Hypothalamus (tissue), 51 donors: ENCODE measurements around the gene SLC25A23.
"Not testable (repeated sequence)": the region's sequence is repeated elsewhere in the genome, so short reads cannot be mapped to it uniquely, and the experiment has no call there.

Experiments
- DNase-seq, 51 donors: peaks; one replicate each; lab custom pipeline; 2025; lab: John Stamatoyannopoulos, UW

The SLC25A23 gene

GRCh38 chr19:6458695-6459261, 814 bp downstream of the SLC25A23 start:
- DNase-seq: peak in 2 of 51 donors; percentile 2 to 6

GRCh38 chr19:6457958-6458694, 1.5 kb downstream of the SLC25A23 start:
- no peak for DNase-seq

DNA sequence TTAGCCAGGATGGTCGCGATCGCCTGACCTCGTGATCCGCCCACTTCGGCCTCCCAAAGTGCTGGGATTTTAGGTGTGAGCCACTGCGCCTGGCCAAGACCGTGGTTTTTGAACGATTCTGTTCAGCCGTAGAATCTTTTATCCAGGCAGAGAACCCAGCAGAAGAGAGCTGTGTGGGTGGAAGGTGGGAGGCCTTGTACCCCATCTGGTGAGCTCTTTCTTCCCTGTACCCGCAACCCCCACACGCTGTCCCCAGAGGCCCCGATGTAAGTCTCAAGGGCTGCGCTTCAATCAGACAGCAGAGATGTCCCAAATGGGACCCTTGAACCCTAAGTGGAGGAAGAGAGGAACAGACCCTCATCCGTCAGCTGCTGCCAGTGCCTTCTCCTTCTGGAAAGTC, 3.7 kb downstream of the SLC25A23 start:
- DNase-seq: no peak

DNA sequence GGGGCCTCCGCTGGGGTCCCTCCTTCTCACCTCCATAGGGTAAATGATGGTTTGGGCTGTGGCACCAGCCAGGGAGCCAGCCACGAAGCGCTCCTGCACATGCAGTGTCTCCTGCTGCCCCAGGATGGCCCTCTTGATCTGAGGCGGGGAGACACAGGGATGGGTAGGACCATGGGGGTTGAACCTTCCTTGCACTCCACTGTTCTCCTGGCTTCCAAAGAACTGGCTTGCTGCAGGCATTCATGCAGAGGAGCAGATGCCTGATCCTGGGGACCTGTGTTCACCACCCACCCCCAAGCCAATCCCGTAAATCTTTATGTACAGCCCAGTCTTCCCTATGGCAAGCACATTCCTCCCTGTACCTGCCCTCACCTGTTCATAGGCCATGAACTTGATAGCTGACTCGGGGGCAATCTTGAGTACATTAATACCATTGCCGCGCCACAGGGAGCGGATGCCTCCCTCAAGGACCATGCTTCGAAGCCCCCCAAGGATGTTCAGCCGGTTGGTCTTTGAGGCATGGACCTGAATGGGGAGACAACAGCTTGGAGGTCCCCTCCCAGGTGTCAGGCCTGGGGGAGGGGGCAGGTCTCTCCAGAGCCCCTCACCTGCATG, 5.5 kb downstream of the SLC25A23 start:
- no peak for DNase-seq

- DNase-seq: no peak
Observed at GRCh38 chr19:6452899-6453298, 6.7 kb downstream of the SLC25A23 start.

GRCh38 chr19:6452223-6452614, 7.4 kb downstream of the SLC25A23 start:
- DNase-seq: no peak

DNA sequence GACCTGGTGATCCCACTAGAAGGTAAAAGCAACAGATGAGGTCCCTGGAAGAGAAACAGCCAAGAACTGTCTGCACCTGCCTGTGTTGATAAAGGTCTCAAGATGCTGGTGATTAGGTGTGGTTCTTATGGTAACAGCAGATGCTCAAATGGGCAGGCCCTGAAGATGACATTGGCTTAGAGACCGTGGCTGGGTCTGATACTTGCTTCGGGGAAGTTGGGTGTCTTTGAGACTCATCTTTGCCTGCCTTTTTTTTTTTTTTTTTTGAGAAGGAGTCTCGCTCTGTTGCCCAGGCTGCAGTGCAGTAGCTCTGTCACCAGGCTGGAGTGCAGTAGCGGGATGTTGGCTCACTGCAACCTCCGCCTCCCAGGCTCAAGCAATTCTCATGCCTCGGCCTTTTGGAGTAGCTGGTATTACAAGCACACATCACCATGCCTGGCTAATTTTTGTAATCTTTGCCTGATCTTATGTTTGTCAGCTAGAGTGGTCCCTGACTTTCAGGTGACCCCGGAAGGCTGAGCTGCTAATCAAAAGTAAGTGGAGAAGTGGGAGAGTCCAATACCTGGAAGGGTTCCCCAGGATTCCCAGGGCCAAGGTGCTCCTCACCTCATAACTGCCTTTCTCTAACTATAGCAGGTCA, 7.9 kb downstream of the SLC25A23 start:
- DNase-seq: no peak

- peak in 1 of 51 donors; percentile 39 for DNase-seq
Observed at GRCh38 chr19:6450166-6450565, 9.4 kb downstream of the SLC25A23 start.

GRCh38 chr19:6448045-6448444, 11.5 kb downstream of the SLC25A23 start:
- no peak for DNase-seq

GRCh38 chr19:6446452-6446851, 13.1 kb downstream of the SLC25A23 start:
- DNase-seq: no peak

DNA sequence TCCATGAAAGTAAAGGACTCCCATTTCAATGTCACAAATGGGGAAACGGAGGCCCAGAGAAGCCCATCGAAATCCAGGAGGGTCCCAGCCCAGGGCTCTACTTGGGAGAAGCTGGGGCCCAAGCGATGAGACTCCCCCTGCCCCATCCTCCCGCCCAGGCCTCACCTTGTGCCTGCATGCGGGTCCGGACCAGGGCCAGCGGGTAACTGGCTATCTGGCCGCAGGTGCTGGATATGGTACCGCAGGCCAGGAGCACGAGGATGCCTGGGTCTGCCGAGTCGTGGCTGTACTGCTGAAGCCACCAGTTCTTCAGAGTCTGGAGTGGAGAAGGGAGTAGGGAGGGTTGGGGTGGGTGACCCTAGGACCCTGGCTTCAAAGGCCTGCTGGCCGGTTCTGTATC, 15.6 kb downstream of the SLC25A23 start:
- DNase-seq: no peak

DNA sequence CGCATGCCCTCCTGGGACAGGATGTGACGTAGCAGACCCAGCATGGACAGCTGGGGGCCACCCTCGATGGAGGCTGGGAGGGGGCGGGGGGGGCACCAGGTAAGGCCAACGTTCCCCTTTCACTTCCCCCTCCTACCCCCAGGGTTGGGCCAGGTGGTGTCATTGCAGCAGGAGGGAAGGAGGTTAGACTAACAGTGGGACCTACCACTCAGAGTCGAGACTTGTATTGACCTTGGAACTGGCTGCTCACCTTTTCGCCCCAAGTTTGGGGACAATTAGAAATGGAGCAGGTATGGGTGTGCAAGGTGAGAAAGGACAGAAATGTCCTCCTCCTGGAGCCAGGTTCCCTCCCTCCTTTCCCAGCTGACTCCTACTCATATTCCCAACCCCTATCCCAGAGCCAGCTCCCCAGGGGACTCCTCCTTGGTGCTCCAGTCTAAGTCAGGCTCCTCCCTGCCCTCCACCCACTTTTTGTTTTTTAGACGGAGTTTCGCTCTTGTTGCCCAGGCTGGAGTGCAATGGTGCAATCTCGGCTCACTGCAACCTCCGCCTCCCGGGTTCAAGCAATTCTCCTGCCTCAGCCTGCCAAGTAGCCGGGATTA, 17.4 kb downstream of the SLC25A23 start:
- no peak for DNase-seq

- no peak for DNase-seq
Observed at GRCh38 chr19:6440905-6441304, 18.7 kb downstream of the SLC25A23 start.

- no peak for DNase-seq
Observed at GRCh38 chr19:6439743-6440142, 19.8 kb downstream of the SLC25A23 start.

- DNase-seq: no peak
Observed at GRCh38 chr19:6433663-6434062, 25.9 kb downstream of the SLC25A23 start, which contains the start of gene SLC25A41. TSS of gene SLC25A41 (minus strand) at chr19:6433763. CDS start at chr19:6433693, 70 bp downstream.

DNA sequence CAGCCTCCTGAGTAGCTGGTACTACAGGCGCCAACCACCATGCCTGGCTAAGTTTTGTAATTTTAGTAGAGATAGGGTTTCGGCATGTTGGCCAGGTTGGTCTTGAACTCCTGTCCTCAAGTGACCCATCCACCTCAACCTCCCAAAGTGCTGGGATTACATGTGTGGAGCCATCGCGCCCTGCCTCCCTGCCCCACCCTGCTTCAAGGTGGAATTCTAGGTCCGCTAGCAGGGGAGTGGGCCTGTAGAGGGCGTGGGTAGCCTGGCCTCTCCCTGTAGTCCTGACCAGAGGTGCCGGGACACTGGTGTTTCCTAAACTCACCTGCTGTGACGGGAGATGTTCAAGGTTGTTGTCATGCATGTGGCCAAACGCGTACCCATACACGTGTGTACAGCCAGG, 26.4 kb downstream of the SLC25A23 start:
- DNase-seq: no peak

DNA sequence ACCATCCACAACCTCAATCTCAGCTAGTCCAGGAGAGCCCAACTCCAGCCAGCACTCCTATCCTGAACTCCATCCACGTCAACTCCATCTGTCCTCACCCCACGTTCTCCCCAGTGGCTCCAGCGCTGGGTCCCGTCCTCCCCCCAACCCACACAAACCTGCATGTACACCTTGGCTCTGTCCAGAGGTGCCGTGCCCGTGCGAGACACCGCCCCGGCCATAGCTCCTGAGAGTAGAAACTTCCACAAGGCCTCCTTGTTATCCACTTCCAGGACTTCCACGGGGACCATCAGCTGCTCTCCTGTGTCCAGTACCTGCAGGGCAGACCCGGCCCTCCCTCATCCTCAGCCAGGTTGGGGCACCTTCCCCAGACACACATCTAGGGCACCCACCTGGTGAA, 27.7 kb downstream of the SLC25A23 start:
- DNase-seq: no peak

GRCh38 chr19:6429419-6430221, 30.0 kb downstream of the SLC25A23 start:
- no peak for DNase-seq

DNA sequence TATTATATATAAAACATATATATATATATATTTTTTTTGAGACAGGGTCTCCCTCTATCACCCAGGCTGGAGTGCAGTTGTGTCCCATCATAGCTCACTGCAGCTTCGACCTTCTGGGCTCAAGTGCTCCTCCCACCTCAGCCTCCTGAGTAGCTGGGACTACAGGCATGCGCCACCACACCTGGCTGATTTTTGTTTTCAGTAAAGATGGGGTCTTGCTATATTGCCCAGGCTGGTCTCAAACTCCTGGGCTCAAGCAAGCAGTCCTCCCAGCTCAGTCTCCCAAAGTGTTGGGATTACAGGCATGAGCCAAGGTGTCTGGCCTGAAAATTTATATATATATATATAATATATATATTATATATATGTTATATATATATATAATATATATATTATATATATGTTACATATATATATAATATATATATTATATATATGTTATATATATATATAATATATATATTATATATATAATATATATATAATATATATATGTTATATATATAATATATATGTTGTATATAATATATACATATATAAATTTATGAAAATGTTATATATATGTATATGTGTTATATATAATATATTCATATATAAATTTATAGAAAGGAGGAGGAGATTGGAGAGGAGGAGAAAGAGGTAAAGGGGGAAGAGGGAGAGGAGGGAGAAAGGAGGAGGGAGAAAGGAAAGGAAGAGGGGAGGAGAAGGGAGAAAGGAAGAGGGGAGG, 30.7 kb downstream of the SLC25A23 start:
- not testable (repeated sequence) for DNase-seq

GRCh38 chr19:6427131-6427530, 32.5 kb downstream of the SLC25A23 start:
- DNase-seq: no peak
